Mesenchymal stem cell (in vitro differentiated cells and primary cell): ENCODE data around the gene NINL.
"Not testable (repeated sequence)": the region's sequence is repeated elsewhere in the genome, so short reads cannot be mapped to it uniquely, and the experiment has no call there.

ENCODE experiments used
- DNase-seq: peaks from one replicate; pipeline ENCODE4 v3.0.0-alpha.2; 2013
- H2AFZ ChIP-seq: one replicate; pipeline ENCODE4 v1.6.1; 2013; ENCODE audit warnings: low read depth, mild to moderate bottlenecking, control low read depth, inconsistent platforms, low read length, moderate library complexity
- H2AK5ac ChIP-seq: 2 replicates; pipeline ENCODE4 v1.6.1; 2013; ENCODE audit warnings: low read length, moderate library complexity, mild to moderate bottlenecking, inconsistent platforms; ENCODE audit not compliant: severe bottlenecking
- H2BK120ac ChIP-seq: one replicate; pipeline ENCODE4 v1.6.1; 2013; ENCODE audit warnings: low read depth, mild to moderate bottlenecking, inconsistent platforms, low read length, moderate library complexity
- H2BK12ac ChIP-seq, 2 experiments: one replicate each; pipeline ENCODE4 v1.6.1; 2013; ENCODE audit warnings: inconsistent platforms in 2 of 2, low read length in 2 of 2, mild to moderate bottlenecking in 2 of 2, moderate library complexity in 2 of 2, control low read depth in 1 of 2
- H2BK15ac ChIP-seq: one replicate; pipeline ENCODE4 v1.6.1; 2013; ENCODE audit warnings: mild to moderate bottlenecking, low read depth, inconsistent platforms; ENCODE audit not compliant: poor library complexity, severe bottlenecking
- H2BK5ac ChIP-seq: 2 replicates; pipeline ENCODE4 v1.6.1; 2013; ENCODE audit warnings: low read depth, mild to moderate bottlenecking, low read length, control low read depth, inconsistent platforms; ENCODE audit not compliant: poor library complexity, severe bottlenecking
- H3K14ac ChIP-seq, 2 experiments: one replicate each; pipeline ENCODE4 v1.6.1; 2013; ENCODE audit warnings: inconsistent platforms in 2 of 2, low read length in 2 of 2, control low read depth in 1 of 2, mild to moderate bottlenecking in 1 of 2, moderate library complexity in 1 of 2
- H3K18ac ChIP-seq, 2 experiments: one replicate each; pipeline ENCODE4 v1.6.1; 2013; ENCODE audit warnings: inconsistent platforms in 2 of 2, low read length in 2 of 2, control low read depth in 1 of 2, low read depth in 1 of 2, mild to moderate bottlenecking in 1 of 2
- H3K23ac ChIP-seq, 2 experiments: one replicate each; pipeline ENCODE4 v1.6.1; 2013; ENCODE audit warnings: inconsistent platforms in 2 of 2, low read length in 2 of 2, mild to moderate bottlenecking in 2 of 2, moderate library complexity in 2 of 2, control low read depth in 1 of 2
- H3K27ac ChIP-seq: 2 replicates; pipeline ENCODE4 v1.5.1; 2013; ENCODE audit warnings: mild to moderate bottlenecking, moderate library complexity, low read length, control low read depth, inconsistent platforms; ENCODE audit not compliant: poor library complexity, severe bottlenecking
- H3K27me3 ChIP-seq, 2 experiments: 2 replicates each; pipeline versions ENCODE4 v1.6.1 to v1.7.0; 2013; ENCODE audit warnings: low read length in 2 of 2, mild to moderate bottlenecking in 2 of 2, moderate library complexity in 2 of 2, control low read depth in 1 of 2, inconsistent platforms in 1 of 2; ENCODE audit not compliant: control insufficient read depth in 1 of 2, insufficient read depth in 1 of 2
- H3K36me3 ChIP-seq, 2 experiments: 2 replicates each; pipeline versions ENCODE4 v1.6.1 to v1.7.0; 2013; ENCODE audit warnings: low read length in 2 of 2, control low read depth in 1 of 2, inconsistent platforms in 1 of 2, low read depth in 1 of 2, mild to moderate bottlenecking in 1 of 2; ENCODE audit not compliant: insufficient read depth in 2 of 2, control insufficient read depth in 1 of 2
- H3K4ac ChIP-seq, 2 experiments: one replicate each; pipeline ENCODE4 v1.6.1; 2013; ENCODE audit warnings: inconsistent platforms in 2 of 2, low read length in 2 of 2, mild to moderate bottlenecking in 2 of 2, moderate library complexity in 2 of 2, control low read depth in 1 of 2, low read depth in 1 of 2
- H3K4me1 ChIP-seq: 2 replicates; pipeline ENCODE4 v1.6.1; 2013; ENCODE audit warnings: low read depth, low read length, control low read depth; ENCODE audit not compliant: control insufficient read depth, insufficient read depth
- H3K4me2 ChIP-seq: 2 replicates; pipeline ENCODE4 v1.6.1; 2013; ENCODE audit warnings: low read length, mild to moderate bottlenecking, inconsistent platforms; ENCODE audit not compliant: poor library complexity, severe bottlenecking
- H3K4me3 ChIP-seq, 2 experiments: 2 replicates each; pipeline versions ENCODE4 v1.5.1 to v1.7.0; 2013; ENCODE audit warnings: low read length in 2 of 2, mild to moderate bottlenecking in 2 of 2, control low read depth in 1 of 2, low read depth in 1 of 2; ENCODE audit not compliant: insufficient read depth in 1 of 2
- H3K79me1 ChIP-seq: replicated peaks from 2 replicates; pipeline ENCODE4 v1.6.1; 2013; ENCODE audit warnings: mild to moderate bottlenecking, control low read depth, low read length, inconsistent platforms; ENCODE audit not compliant: poor library complexity, severe bottlenecking
- H3K9ac ChIP-seq: 2 replicates; pipeline ENCODE4 v1.7.0; 2013; ENCODE audit warnings: mild to moderate bottlenecking, low read length, moderate library complexity
- H3K9me3 ChIP-seq: 2 replicates; pipeline ENCODE4 v1.7.0; 2013; ENCODE audit warnings: mild to moderate bottlenecking, low read length; ENCODE audit not compliant: control insufficient read depth
- H4K8ac ChIP-seq: one replicate; pipeline ENCODE4 v1.6.1; 2013; ENCODE audit warnings: inconsistent platforms, mild to moderate bottlenecking, low read length, moderate library complexity
- H4K91ac ChIP-seq: one replicate; pipeline ENCODE4 v1.6.1; 2013; ENCODE audit warnings: mild to moderate bottlenecking, low read length, inconsistent platforms
- WGBS: methylation state at CpG from one replicate; pipeline ENCODE4 v1.1.7; 2013; ENCODE audit warnings: mixed read lengths; 5-methylcytosine and 5-hydroxymethylcytosine counted together

NINL gene

GRCh38 chr20:25503936-25504335 is 81.4 kb downstream of the NINL start:
- Histone ChIP-seq H2AK5ac (no peak overlapping the region), H3K36me3 (peaks cover 45 to 58% of the 10 kb centered on the region in 2 experiments), H3K4me1 (peaks cover 15% of the 10 kb centered on the region), H3K4ac (no peak overlapping the region), H2BK5ac (no peak overlapping the region), H3K23ac (no peak overlapping the region), H3K27me3 (no peaks in the 10 kb centered on the region), H3K9ac (no peak overlapping the region), H3K18ac (no peak overlapping the region), H3K27ac (no peak overlapping the region), H3K9me3 (no peaks in the 10 kb centered on the region), H4K8ac (no peak overlapping the region), H3K14ac (no peak overlapping the region), H2BK15ac (no peak overlapping the region), H4K91ac (no peak overlapping the region), H2AFZ (no peak overlapping the region), H3K4me2 (no peak overlapping the region), H3K79me1 (peaks cover 2% of the 10 kb centered on the region), H3K4me3 (no peak overlapping the region), H2BK12ac (no peak overlapping the region), H2BK120ac (no peak overlapping the region)
- DNase-seq: no peak
- WGBS: 98% methylated on average over 12 of the region's 12 CpGs

- H3K4me3 ChIP-seq, H3K23ac ChIP-seq, H2BK12ac ChIP-seq, H3K79me1 ChIP-seq, H3K18ac ChIP-seq, H2AFZ ChIP-seq, H3K27me3 ChIP-seq, H2AK5ac ChIP-seq, H2BK120ac ChIP-seq, H4K91ac ChIP-seq, H4K8ac ChIP-seq, H2BK15ac ChIP-seq, H3K27ac ChIP-seq, H3K14ac ChIP-seq, H2BK5ac ChIP-seq, DNase-seq, H3K4ac ChIP-seq, H3K9ac ChIP-seq, H3K9me3 ChIP-seq, H3K4me2 ChIP-seq: not testable (repeated sequence)
- Histone ChIP-seq H3K4me1 (peaks cover 11% of the 10 kb centered on the region), H3K36me3 (peaks cover 40 to 57% of the 10 kb centered on the region in 2 experiments)
- 88% methylated on average over 6 of the region's 6 CpGs for WGBS
Measured at GRCh38 chr20:25503051-25503639, 82.2 kb downstream of the NINL start.

- Histone ChIP-seq H3K23ac (no peak overlapping the region), H2BK120ac (no peak overlapping the region), H3K18ac (no peak overlapping the region), H3K4me1 (peaks cover 18% of the 10 kb centered on the region), H3K9me3 (no peaks in the 10 kb centered on the region), H3K4me2 (no peak overlapping the region), H2BK15ac (no peak overlapping the region), H4K91ac (no peak overlapping the region), H3K79me1 (peaks cover 2% of the 10 kb centered on the region), H2AFZ (no peak overlapping the region), H3K4me3 (no peak overlapping the region), H3K9ac (no peak overlapping the region), H2AK5ac (no peak overlapping the region), H4K8ac (no peak overlapping the region), H3K27me3 (no peaks in the 10 kb centered on the region), H3K14ac (no peak overlapping the region), H2BK12ac (no peak overlapping the region), H2BK5ac (no peak overlapping the region), H3K4ac (no peak overlapping the region), H3K27ac (no peak overlapping the region), H3K36me3 (peaks cover 27 to 68% of the 10 kb centered on the region in 2 experiments)
- DNase-seq: no peak
- WGBS: 95% methylated on average over 12 of the region's 13 CpGs
Measured at GRCh38 chr20:25500880-25501351, 84.4 kb downstream of the NINL start.

- Histone ChIP-seq H2BK12ac (no peak overlapping the region), H3K14ac (no peak overlapping the region), H4K8ac (no peak overlapping the region), H3K27me3 (no peaks in the 10 kb centered on the region), H3K4me1 (peaks cover 18% of the 10 kb centered on the region), H2AK5ac (no peak overlapping the region), H3K79me1 (no peaks in the 10 kb centered on the region), H3K4me3 (no peak overlapping the region), H2BK5ac (no peak overlapping the region), H2BK15ac (no peak overlapping the region), H2BK120ac (no peak overlapping the region), H3K23ac (no peak overlapping the region), H3K9ac (no peak overlapping the region), H3K4ac (no peak overlapping the region), H3K4me2 (no peak overlapping the region), H4K91ac (no peak overlapping the region), H3K18ac (no peak overlapping the region), H2AFZ (no peak overlapping the region), H3K36me3 (peaks cover 25 to 77% of the 10 kb centered on the region in 2 experiments), H3K27ac (no peak overlapping the region), H3K9me3 (no peaks in the 10 kb centered on the region)
- 87% methylated on average over 4 of the region's 8 CpGs for WGBS
- DNase-seq: no peak
Measured at GRCh38 chr20:25499855-25500434, 85.4 kb downstream of the NINL start.
